PC-3 (cell line): ENCODE results near the gene UGT1A7.

Source experiments
- EZH2phosphoT487 ChIP-seq: fragments of 300-600 bp; sonication (generic); IDR thresholded peaks from 2 replicates; pipeline ENCODE4 v1.6.1; 2018; ENCODE audit warnings: mild to moderate bottlenecking, antibody characterized with exemption, low read length, borderline replicate concordance
- TF ChIP-seq, protein P1 (sequence below): fragments of 300-600 bp; sonication (generic); conservative IDR thresholded peaks from 2 replicates; pipeline ENCODE4 v1.5.1; 2017; ENCODE audit warnings: antibody characterized with exemption, low read depth, mild to moderate bottlenecking, low read length

DNA sequence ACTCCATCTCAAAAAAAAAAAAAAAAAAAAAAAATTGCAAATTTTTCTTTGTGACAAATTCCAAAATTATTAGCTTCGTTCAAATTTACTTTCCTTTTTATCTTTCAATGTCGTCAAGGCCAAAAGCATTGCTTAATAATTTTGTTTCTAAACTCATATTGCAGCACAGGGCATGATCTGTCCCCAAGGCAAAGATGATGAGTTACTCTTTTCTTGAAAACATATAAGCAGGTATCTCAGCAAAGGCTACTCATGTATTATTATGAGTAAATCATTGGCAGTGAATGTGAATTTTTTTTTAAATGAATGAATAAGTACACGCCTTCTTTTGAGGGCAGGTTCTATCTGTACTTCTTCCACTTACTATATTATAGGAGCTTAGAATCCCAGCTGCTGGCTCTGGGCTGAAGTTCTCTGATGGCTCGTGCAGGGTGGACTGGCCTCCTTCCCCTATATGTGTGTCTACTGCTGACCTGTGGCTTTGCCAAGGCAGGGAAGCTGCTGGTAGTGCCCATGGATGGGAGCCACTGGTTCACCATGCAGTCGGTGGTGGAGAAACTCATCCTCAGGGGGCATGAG, at the start of gene UGT1A7:
- TF ChIP-seq, protein P1, sequence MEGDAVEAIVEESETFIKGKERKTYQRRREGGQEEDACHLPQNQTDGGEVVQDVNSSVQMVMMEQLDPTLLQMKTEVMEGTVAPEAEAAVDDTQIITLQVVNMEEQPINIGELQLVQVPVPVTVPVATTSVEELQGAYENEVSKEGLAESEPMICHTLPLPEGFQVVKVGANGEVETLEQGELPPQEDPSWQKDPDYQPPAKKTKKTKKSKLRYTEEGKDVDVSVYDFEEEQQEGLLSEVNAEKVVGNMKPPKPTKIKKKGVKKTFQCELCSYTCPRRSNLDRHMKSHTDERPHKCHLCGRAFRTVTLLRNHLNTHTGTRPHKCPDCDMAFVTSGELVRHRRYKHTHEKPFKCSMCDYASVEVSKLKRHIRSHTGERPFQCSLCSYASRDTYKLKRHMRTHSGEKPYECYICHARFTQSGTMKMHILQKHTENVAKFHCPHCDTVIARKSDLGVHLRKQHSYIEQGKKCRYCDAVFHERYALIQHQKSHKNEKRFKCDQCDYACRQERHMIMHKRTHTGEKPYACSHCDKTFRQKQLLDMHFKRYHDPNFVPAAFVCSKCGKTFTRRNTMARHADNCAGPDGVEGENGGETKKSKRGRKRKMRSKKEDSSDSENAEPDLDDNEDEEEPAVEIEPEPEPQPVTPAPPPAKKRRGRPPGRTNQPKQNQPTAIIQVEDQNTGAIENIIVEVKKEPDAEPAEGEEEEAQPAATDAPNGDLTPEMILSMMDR: no peak
- no peak for TF ChIP-seq EZH2phosphoT487
